Measurements from ENCODE around the gene PSMC1.

DNA sequence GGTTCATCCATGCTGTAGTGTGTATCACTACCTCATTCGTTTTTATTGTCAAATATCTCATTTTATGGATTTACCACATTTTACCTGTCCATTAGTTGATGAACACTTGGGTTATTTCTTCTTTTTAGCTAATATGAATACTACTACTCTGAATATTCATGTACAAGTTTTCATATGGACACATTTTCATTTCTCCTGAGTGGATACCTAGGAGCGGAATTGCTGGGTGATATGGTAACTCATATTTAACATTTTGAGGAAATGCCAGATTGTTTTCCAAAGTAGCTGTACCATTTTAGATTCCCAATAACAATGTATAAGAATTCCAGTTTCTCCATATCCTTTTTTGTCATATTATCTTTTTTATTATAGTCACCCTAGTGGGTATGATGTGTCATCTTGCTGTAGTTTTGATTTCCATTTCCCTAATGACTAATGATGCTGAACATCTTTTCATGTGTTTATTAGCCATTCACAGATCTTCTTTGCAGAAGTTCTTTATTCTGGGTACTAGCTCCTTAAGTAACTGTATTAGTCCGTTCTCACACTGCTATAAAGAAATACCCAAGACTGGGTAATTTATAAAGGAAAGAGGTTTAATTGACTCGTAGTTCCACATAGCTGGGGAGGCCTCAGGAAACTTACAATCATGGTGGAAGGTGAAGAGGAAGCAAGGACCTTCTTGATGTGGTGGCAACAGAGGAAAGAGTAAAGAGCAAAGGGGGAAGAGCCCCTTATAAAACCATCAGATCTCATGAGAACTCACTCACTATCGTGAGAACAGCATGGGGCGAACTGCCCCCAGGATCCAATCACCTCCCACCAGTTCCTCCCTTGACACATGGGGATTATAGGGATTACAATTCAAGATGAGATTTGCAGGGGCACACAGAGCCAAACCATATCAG is 63.5 kb downstream of the PSMC1 start:
- TF ChIP-seq POLR2AphosphoS5 (IDR thresholded peaks at IDR 0.05): no peak
- TF ChIP-seq, protein P1, sequence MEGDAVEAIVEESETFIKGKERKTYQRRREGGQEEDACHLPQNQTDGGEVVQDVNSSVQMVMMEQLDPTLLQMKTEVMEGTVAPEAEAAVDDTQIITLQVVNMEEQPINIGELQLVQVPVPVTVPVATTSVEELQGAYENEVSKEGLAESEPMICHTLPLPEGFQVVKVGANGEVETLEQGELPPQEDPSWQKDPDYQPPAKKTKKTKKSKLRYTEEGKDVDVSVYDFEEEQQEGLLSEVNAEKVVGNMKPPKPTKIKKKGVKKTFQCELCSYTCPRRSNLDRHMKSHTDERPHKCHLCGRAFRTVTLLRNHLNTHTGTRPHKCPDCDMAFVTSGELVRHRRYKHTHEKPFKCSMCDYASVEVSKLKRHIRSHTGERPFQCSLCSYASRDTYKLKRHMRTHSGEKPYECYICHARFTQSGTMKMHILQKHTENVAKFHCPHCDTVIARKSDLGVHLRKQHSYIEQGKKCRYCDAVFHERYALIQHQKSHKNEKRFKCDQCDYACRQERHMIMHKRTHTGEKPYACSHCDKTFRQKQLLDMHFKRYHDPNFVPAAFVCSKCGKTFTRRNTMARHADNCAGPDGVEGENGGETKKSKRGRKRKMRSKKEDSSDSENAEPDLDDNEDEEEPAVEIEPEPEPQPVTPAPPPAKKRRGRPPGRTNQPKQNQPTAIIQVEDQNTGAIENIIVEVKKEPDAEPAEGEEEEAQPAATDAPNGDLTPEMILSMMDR (IDR thresholded peaks at IDR 0.05): no peak
